Midbrain (tissue), 1 donor: ENCODE measurements around the gene CRIP2.
A peak's percentile ranks its signal among the peaks of the same experiment; 100 is the strongest.

Source experiments
- DNase-seq: peaks from one replicate; lab custom pipeline; 2025; lab: John Stamatoyannopoulos, UW

Gene CRIP2

DNA sequence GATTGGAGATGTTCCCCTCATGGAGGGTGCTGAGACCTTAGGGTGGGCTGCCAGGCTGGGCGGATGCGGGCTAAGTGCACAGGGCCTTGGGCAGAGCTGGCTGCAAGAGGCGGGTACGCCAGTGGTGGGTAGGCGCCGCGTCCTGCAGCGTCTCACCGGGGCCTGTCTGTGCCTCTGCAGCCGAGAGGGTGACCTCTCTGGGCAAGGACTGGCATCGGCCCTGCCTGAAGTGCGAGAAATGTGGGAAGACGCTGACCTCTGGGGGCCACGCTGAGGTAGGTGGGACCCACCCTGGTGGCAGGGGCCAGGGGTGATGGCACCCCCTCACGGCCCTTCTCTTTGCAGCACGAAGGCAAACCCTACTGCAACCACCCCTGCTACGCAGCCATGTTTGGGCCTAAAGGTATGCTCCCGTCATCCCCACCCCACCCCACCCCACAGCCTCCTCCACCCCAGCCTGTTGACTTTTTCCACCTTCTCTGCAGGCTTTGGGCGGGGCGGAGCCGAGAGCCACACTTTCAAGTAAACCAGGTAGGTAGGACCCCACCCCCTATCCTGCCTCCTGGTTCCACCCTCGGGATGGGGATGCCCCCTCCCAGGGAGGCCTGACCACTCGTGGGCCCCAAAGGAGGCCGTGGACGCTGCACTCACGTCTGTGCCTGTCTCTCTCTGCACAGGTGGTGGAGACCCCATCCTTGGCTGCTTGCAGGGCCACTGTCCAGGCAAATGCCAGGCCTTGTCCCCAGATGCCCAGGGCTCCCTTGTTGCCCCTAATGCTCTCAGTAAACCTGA, 13.6 kb downstream of the CRIP2 start:
- no peak for DNase-seq

DNA sequence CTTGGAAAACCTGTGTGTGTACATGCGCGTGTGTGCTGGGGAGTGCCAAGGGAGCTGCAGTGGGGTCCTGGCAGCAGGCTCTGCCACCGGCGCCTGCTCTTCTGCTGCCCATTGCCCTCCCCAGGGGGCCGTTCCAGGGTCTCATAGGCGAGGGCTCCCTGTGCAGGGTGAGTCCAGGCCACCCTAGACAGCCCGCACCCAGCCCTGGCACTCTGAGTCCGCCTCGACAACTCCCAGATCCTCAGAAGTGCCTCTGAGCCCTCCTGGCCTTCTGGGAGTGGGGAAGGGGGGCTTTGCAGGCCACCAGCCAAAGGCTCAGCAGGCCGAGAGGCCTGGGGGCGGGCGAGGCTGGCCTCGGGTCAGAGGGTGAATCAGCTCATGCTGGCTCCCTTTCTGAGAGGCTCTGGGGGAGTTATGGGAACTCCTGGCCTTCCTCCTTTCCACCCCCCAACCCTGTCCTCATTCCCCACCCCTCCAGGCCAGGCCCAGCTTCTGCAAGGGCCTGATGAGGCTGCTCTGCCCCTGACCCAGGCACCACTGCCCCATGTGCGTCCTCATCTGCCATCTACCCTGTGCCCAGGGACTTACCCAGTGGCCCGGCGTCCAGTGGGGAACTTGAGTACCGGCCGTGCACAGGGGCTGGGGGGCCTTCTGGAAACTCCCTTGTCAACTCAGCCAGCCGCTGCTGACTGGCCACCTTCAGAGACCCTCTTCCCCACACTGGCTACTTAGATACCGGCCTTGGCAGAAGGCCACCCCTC, 14.3 kb downstream of the CRIP2 start:
- no peak for DNase-seq

DNA sequence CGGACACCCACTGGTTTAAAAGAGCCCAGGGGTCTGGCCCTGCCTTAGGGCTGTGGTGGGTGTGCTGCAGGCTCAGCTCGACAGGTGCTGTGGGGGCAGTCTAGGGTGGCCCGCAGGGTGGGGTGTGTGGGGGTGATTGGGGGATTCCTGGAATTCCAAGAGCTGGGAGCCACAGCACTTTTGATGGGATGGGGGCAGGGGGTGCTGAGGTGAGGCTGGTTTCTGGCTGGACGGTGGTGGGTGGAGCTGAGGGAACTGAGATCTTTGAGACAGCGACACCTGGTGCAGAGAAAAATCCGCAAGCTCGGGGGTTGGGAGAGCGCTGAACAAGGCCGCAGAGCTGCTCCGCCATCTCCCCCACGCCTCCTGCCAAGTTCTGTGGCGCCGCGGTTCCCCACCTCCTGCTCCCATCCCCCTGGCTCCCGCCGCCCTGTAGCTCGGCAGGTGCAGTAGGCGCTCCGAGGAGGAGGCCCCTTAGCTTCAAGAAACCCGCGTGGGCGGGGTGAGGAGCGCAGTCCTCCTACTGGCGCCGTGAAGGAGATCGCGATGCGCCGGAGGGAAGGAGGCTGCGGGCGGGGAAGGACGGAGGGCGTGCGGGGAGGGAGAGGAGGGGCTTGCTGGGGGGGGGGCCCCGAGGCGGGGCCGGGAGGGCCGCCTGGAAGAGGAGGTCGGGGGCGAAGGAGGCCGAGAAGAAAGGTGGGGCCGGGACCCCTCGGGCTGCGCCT, 15.1 kb downstream of the CRIP2 start:
- peak; percentile 78 for DNase-seq

DNA sequence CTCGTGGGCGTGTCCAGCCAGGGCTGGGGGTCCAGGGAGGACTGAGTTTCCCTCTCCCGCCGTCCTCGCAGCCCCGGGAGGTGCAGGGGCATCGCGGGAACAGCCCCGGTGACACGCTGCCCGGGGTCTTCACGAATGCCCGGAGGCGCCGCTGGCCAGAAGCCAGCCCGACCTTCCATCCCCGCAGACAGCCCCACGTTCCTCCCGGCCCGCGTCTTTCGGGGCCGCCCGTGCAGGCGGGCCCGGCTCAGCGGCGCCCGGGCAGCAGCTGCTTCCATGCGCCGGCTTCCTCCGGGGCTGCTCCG, 15.6 kb downstream of the CRIP2 start:
- no peak for DNase-seq

DNA sequence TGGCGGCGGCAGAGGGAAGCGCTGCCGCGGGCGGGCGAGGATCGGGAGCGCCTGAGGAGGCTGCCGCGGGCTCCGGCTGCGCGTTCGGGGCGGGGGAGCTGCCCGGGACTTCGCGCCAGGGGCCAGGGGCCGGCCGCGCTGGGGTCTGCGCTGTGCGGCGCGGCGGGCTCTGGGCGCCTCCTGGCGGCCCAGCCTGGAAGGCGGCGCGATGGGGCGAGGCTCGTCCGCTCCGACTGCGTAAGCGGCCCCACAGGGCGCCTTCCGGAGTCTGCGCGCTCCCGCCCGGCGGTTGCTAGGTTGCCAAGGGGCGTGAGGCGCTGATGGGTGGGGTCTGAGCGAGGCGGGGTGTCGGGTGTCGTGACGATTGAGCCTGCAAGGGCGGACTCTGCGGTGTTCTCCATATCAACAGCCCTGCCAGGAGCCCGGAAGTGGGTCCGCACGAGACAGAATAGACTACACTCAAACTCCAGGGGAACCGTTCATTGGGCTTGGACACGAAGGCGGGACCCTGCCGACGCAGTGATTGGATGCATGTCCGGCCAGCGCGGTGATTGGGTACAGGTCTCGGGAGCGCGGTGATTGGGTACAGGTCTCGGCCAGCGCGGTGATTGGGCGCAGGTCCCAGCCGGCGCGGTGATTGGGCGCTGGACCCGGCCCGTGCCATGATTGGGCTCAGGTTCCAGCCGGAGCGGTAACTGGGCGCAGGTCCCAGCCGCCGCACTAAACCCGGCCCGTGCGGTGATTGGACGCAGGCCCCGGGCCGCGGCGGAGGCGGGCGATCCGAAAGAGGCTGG, 16.1 kb downstream of the CRIP2 start, which contains the start of gene TEDC1:
TEDC1 (plus strand) TSS at position 675 of the 794 bp plus-strand sequence. CDS start 130 bp downstream, outside the sequence.
- DNase-seq: peak; percentile 99

DNA sequence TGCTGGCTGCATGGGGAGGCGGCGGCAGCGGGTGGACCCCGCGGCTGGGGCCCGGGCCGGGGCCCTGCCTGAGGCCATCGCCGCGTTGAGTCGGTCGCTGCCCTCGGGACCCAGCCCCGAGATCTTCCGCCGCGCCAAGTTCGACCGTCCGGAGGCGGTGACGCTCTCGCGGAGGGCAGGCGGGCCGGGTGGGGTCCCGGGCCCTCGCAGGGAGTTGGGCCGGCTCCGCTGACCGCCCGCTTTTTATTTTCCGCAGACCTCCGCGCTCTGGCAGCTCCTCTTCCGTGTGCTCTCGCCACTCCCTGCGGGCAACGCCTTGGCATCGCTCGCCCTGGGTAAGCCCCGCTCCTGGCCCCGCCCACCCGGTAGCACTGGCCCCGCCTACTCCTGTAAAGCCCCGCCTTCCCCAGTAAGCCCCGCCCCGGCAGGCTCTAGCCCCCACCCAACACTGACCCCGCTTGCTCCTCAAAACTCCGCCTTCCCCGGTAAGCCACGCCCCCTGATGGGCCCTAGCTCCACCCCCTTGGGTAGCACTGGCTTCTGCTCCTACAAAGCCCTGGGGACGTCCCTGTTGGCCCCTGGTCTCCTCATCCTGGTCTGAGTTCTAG, 16.8 kb downstream of the CRIP2 start:
- no peak for DNase-seq

DNA sequence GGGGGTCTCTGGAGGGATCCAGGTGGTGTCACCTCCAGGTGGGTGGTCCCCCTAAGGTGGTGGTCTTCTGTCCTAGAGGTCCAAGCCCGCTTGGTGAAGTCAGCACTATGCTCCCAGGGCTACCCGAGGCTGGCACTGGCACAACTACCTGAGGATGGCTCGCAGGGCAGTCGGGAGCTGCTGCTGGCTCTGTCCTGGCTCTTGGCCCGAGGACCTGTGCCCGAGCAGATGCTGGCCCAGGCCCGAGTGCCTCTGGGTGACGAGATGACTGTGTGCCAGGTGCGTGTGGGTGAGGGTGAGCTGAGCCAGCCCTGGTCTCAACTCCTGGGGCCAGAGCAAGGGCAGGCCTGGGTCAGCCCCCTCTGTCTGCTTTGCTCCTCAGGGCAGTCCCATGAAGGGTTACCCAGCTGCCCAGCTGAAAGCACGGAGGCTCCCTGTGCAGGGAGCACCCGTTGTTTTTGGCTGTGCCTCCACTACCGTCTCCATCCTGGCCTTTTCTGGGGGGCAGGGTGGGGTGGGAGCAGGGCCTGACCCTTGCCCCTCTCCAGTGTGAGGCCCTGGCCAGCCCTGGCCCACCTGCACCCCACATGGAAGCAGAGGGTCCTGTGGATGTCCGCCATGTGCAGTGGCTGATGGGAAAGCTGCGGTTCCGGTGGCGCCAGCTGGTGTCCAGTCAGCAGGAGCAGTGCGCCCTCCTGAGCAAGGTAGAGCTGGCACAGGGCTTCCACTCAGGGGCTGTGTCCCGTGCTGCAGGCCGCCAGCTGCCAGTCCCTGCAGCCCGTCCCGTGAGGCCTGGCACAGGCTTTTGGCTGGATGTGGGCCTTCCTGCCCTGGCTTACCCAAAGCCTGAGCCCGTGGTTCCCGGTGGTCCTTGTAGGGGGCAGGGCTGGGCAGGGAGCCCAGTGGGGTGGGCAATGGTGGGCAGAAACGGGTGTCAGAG, 17.7 kb downstream of the CRIP2 start:
- DNase-seq: no peak

DNA sequence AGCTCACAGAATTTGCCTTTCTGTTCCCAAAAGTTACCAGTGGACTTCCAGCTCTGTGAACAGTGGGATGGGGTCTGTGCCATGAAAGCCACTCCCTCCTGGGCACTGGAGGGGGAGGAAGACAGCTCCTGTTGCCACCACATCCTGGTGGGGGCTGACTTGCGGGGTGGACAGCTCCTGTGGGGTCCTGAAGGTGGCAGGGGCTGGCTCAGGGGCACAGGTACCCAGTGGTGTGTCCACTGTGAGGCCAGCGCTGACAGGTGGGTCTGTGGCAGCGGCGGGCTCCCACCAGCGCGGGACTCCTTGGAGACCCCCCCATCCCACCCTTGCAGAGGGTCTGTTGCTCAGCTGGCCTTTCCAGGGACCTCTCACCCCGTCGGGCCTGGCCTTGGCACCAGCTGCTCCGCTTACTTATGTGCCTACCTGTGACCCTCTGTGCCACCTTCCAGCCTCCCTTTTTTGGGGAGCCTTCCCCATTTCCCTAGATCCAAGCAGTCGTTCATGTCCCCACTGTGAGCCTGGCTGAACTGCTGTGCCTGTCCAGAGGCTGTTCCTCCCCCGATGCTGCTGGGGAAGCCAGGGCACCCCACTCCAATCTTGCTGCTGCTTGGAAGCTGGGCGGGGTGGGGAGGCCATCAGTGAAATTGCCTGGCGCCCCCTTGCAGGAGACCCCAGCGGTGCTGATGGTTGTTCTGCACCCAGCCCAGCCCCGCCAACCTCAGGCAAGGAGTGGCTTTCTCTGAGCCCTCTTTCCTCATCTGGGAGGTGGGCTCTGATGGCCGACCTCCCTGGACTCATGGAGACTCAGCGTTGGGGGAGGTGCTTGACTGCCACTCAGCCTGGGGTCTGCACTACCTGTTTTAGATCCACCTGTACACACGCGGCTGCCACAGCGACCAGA, 18.6 kb downstream of the CRIP2 start:
- no peak for DNase-seq

DNA sequence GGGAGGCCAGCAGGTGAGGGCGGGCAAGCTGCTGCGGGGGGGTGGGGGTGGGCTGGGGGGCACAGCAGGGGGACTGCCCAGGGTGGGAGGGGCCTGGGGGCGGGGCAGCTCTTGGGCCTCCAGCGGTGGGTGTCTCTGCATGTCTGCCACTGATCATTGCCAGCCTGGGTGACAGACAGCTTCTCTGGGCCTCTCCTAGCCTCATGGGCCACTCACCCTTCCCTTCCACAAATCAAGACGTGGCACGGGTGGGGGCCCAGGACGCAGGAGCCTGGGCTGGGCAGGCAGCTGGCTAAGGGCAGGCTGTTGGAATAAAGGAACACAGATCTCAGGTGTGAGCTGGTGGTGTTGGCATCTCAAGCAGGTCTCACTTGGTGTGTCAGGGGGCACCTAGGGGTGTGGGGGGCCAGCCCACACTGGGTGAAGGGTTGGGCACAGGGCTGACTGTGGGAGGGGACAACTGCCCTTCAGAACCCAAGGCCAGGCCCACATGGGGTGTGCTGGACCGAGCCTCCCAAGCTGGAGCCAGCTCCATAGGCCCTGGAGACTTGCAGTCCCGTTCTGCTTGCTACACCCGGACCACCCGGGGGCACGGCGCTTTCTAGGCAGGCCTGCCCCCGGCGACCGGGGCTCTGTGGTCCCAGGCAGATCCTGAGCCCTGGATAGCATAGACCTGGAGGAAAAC, 19.4 kb downstream of the CRIP2 start:
- no peak for DNase-seq

DNA sequence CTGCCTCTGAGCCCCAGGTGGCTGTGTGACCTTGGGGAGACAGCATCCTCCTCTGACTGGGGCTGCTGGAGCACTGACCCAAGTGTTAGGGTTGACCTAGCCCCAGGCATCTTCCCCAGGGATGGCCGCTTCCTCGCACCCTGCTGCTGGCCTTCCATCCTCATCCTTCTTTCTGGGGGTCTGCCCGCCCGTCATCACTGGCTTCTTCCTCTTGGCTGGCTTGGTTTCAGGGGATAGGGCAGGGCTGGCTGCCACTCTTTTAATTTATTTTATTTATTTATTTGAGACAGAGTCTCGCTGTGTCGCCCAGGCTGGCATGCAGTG, 19.9 kb downstream of the CRIP2 start:
- DNase-seq: no peak

DNA sequence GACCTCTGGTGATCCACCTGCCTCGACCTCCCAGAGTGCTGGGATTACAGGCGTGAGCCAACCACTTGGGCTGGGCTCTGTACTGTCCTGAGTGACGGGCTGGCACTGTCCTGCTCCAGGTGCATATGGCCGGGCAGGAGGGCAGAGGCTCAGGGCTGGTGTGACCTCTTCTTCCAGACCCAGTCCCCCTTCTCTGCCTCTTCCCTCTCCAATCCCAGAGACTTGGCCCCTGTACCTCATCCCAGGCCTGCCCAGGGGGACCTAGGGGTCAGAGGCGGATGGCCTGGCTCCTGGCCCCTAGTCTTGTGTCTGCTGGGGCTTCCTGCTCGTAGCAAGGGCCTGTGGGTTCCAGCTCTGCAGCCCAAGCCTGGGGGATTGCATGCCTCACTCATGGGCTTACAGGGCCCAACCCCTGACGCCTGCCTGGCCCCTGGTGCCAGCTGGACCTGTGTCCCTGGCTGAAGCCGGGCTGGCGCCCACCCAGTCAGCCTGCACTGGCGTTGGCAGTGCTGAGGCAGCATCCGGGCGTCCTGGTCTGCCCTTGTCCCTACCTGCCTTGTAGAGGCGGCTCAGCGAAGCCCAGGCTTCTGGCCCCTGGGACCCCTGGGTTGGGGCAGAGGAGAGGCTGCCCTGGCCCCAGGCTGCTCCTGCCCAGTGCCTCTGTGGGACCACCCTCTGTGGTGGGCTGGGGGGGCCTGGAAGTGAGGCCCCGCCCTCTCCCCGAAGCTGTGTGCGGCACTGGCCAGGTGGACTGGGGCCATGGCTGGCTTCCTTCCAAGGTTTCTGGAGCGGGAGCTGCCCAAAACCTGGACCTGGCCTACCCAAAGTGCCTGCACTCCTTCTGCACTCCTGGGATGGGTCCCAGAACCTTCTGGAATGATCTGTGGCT, 20.7 kb downstream of the CRIP2 start:
- DNase-seq: no peak

DNA sequence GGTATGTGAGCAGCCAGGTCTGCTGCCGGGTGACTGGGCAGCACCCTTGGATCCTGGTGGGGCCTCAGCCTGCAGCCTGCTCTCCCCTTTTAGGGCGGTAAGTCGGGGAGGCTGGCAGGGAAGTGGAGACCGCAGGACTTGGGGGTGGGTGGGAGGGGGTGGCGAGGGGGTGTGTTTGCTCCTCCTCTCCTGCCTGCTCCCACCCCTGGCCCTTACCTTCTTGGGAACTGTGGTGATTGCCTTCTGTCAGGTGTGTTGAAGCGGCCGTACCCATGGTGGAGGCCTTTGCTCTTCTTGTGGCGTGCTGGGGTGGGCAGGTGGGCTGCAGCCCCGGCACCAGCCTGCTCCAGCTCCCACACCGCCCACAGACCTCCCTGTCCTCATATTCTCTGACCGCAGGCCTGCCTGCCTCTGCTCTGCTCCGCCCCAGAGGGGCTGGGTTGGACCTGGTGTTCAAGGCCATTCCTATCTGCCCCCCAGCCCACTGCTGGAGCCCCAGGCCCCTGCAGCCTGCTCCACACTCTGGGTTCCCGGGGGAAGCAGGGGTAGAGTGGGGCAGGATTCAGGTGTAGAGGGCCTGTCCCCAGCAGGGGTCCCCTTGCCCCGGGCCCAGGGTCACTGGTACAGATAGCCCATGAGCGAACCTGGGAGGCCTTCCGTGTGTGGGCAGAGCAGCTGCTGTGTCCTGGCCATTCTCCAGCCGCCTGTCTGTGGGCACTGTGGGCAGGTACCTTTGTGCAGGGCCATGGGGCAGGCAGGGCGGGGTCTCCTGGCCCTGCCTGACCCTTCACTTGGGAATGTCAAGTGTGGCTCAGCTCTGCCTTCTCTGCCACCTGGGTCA, 21.6 kb downstream of the CRIP2 start:
- no peak for DNase-seq

DNA sequence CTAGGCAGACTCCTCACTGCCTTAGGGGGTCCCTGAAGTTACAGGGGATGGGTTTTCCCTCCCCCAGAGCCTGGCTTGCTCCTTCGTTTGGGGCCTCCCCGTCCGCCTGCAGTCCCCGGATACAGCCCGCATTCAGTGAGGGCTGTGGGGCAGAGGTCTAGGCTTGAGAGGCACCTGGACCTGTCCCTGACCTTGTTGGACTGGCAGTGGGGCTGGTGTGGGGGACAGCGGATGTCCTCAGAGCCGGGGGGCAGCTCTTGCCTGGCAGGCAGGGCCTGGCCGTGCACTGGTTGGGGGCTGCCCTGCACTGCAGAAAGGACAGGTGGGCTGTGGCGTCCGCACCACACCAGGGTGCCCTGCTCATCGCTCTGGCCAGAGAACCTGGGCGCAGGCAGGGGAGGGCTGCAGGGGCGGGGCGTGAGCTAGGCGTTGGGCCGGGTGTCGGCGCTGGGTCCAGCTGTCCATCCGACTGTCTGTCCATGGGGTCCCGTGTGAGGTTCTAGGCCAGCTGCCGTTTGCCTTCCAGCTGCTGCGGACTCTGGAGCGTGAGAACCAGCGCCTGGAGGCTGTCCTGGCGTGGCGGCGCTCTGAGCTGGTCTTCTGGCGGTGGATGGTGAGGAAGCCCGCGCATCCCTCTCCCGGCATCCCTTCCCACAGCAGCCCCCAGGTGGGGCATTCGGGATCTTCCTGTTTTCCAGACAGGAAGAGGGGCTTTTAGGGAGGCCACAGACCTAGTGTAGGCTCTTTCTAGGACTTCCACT, 22.4 kb downstream of the CRIP2 start:
- no peak for DNase-seq

DNA sequence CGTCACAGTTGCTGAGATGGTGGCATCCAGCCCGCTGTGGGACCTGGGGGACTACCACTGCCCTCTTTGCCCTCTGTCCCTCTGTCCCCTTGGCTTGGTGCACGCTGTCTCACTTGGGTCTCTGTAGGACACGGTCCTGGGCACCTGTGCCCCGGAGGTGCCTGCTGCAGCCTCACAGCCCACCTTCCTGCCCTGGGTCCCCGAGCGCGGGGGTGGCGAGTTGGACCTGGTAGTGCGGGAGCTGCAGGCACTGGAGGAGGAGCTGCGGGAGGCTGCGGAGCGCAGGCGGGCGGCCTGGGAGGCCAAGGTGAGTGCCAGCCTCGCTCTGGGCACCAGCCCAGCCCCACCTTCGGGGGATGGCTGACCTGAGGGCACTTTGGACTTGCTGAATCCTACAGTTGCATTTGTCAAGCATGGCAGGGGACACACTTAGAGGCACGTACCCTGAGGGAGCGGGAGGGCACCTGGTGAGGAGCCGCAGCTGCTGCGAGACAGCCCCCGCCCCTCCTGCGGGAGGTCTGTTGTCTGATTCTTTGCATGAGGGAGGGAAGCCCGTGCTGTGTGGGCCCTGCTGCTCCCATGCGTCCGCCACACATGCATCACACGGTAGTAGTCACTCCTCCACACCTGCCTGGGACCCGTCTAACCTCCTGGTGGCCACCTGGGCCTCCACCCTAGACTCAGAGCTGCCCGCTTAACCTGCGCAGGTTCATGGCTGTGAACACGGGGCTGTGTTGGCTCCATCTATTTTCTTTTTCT, 23.2 kb downstream of the CRIP2 start:
- DNase-seq: no peak
